Tibial nerve (tissue), 3 donors: ENCODE measurements around the gene MIPEP.

ENCODE experiments used
- CTCF ChIP-seq, 5 experiments: fragments of 200-600 bp in 3 of 5; fragments of 450-650 bp in 2 of 5; sonication (generic) in 3 of 5; IDR thresholded peaks; one replicate each; pipeline ENCODE4 v1.5.1; 2016 to 2019; ENCODE audit warnings: antibody characterized with exemption in 5 of 5, mild to moderate bottlenecking in 3 of 5, moderate library complexity in 2 of 5
- POLR2A ChIP-seq, 2 donors: fragments of 450-650 bp; IDR thresholded peaks; one replicate each; pipeline ENCODE4 v1.6.1; 2017; ENCODE audit warnings: antibody characterized with exemption in 2 of 2, mild to moderate bottlenecking in 2 of 2, moderate library complexity in 2 of 2

DNA sequence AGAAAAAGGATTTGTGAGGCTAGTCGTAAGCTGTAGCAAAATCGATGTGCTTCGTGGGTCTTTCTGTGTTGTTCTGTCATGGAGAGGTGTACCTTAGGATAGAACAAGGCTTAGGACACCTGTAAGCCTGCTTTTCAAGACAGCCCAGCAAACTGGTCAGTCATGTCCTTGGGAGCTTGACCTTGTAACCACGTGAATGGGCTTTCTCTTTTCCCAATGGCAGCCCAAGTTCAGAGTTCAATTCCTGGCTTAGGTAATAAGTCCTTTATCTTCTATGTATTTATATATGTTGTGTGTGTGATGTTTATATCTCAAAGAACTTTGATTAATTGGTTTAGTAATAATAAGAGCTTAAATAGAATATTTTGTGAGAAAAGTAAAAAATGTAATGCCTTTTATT lies 206.1 kb downstream of the MIPEP start:
- TF ChIP-seq CTCF (IDR thresholded peaks at IDR 0.05) (no peak), POLR2A (IDR thresholded peaks at IDR 0.05) (no peak)
